Thyroid gland (tissue), 4 donors: Measurements from ENCODE around the gene ZNF365.

ENCODE experiments used
- CTCF ChIP-seq, 6 experiments: fragments of 200-600 bp in 3 of 6; fragments of 450-650 bp in 3 of 6; sonication (generic) in 3 of 6; IDR thresholded peaks; one replicate each; pipeline ENCODE4 v1.5.1; 2016 to 2019; ENCODE audit warnings: antibody characterized with exemption in 6 of 6, mild to moderate bottlenecking in 2 of 6, inconsistent platforms in 1 of 6, moderate library complexity in 1 of 6
- POLR2A ChIP-seq, 2 donors: fragments of 450-650 bp; IDR thresholded peaks; one replicate each; pipeline ENCODE4 v1.6.1; 2017; ENCODE audit warnings: antibody characterized with exemption in 2 of 2, mild to moderate bottlenecking in 2 of 2, moderate library complexity in 1 of 2

- TF ChIP-seq CTCF (IDR thresholded peaks at IDR 0.05) (no peak), POLR2A (IDR thresholded peaks at IDR 0.05) (no peak)
Measured at GRCh38 chr10:62424026-62424425, 49.9 kb downstream of the ZNF365 start.
